GM21737 (cell line): Measurements from ENCODE around the gene PADI2.

ENCODE experiments used
- ATAC-seq: cut with Tn5 transposase; IDR thresholded peaks from one replicate; pipeline ENCODE4 v1.9.1; 2021; ENCODE audit warnings: mild to moderate bottlenecking, moderate library complexity; ENCODE audit not compliant: unreplicated experiment

The PADI2 gene

DNA sequence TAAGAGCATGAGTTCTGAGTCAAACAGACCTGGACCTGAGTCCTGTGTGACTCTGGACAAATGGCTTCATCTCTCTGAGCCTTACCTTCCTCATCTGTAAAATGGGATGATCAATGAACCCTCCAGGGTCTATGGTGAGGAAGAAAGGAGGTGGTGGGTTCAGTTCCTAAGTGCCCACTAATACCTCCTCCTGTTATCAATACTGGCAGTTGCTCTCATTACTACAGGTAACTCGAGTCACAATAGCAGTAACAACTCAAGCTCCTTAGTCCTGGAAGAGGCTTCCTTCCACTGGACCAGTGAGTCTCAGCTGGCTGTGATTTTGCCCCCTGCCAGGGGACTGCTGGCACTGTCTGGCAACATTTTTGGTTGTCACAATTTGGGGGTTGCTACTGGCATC lies 2.6 kb downstream of the PADI2 start:
- ATAC-seq, result no peak

DNA sequence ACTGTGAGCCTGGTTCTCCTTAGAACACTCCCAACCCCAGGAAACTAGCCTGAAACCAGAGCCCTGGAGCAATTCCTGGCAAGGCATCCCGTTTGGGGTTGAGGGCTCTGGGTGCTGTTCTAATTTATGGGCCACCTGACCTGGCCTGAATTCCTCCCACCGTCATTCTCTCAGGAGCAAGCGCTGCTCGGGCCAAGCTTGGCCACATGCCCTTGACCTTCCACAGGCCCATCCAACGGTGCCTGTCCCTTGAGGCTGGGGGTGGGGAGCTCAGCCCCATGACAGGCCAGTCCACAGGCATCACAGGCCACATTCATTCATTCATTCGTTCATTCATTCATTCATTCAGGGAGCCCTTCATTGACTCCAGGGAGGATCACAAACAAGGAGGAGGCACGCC lies 5.3 kb downstream of the PADI2 start:
- ATAC-seq, result no peak

DNA sequence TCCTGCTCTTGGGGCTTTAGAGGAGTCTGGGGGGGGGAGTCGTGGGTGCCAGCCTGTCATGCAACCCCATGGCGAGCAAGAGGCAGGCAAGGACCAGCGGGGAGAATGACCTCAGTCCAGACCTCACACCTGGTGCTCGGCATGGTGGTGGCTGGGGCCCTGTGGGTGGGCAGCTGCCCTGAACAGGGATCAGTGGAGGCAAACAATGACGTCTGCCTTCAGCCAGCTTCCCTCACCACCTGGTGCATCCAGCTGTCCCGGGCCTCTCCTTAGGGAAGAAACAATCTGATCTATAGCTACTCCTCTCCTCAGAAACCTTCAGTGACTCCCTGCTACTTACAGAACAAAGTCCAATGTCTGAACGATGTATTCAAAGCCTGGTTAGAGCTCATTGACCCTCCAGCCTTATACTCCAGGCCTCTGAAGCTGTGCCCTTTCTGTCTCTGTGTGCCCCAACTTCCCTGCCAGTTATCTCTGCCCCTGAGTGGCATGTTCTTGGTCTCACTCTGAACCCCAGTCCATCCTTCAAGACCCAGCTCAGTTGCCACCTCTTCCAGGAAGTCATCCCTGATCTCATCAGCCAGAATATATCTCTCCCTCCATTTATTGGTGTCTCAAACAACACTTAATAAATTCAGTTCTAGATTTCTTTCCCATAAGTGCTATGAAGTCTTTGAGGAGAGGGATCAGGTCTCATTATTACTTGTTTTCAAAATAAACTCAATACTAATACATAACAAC lies 6.6 kb downstream of the PADI2 start:
- no peak for ATAC-seq

DNA sequence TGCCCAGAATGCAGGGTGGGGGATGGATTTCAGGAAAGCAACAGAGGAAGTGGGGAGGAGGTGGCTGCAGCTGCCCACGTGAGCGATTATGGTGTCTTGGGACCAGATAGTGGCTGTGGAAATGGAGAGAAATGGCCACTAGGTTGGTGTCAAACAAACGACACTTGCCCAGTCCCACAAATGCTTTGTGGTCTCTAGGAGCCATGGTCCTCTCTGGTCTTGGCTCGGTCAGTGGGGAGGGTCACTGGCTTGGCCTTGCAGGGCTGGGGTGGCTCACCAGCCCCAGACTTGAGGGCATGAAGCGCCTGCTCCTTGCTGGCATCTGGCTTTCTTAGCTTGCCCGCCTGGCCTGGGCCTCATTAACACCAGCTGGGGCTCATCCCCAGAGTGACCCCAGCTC lies 7.2 kb downstream of the PADI2 start:
- no peak for ATAC-seq

DNA sequence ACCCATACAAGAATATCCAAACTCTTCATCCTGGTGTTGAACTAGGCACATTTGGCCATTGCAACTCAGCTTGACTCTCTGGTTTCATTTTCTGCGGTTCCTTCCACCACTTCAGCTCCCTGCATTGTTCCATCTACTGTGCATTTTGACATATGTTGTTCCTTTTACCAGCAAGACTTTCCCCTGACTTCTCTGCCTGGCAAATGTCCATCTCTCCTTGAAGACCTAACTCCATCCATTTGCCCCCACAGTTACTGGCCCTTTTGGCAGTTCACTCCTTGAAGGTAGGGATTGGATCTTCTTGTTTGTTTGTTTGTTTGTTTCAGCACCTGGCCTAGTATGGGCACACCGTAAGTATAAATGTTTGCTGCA lies 8.7 kb downstream of the PADI2 start:
- no peak for ATAC-seq

DNA sequence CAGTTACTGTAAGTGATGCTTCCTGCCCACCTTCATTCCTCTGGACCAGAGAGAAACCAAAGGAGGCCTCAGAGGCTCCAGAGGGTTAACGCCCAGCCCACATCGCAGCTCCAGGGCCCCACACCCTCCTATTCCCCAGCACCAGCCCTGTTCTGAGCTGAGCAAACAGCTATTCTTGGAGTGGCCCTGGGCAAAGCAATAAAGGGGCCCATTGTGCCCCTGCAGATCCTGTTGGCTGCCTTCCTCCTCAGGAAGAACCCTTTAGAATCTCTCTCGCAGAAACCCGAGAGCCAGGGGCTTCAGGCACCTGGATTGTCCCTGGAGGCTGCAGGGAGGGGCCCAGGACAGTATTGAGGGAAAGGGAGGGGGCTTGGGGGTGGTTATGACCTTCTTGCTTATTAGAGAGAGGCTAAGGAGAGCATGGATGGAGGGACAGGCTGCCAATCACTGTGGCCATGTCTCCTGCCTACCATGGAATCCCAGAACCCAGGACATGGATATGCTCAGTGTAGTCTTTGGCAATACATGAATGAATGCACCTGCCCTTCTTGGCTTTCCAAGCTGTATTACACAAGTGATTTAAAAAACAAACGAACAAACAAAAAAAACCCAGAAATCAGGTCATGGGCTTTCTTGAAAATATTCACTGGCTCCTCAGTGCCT lies 9.2 kb downstream of the PADI2 start:
- ATAC-seq, result no peak

DNA sequence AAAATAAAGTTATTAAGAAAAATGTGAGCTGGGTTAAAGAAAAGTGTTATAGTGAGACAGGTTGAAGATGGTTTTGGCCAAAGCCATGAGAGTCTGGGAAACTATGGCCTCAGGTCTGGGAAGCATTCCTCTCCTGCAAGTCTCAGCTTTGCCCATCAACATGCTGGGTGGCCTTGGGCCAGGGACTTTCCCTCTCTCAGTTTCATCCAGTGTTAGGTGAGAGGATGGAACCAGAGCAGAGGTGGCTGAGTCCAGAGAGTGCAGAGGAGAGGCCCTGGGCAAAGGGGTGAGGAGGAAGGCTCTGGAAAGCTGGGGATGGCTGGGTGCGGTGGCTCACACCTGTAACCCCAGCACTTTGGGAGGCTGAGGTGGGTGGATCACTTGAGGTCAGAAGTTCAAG lies 10.5 kb downstream of the PADI2 start:
- ATAC-seq, result no peak

DNA sequence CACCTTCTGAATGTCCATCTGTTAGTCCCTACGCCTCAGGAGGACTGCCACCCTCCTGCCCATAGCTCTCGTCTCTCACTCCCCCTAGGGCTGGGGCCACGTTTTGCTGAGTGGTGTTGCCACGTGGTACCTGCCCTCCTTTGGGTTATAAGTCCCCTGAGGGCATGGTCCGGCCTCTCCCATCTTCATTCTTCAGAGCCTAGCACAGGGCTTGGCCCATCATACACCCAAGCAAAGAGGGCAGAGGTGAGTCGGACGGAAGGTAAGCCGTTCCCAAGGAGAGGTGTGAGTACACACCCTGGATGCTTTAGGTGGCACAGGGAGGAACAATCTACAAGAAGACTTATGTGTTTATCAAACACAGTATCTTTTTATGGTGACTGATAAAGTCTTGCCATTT lies 10.9 kb downstream of the PADI2 start:
- no peak for ATAC-seq

DNA sequence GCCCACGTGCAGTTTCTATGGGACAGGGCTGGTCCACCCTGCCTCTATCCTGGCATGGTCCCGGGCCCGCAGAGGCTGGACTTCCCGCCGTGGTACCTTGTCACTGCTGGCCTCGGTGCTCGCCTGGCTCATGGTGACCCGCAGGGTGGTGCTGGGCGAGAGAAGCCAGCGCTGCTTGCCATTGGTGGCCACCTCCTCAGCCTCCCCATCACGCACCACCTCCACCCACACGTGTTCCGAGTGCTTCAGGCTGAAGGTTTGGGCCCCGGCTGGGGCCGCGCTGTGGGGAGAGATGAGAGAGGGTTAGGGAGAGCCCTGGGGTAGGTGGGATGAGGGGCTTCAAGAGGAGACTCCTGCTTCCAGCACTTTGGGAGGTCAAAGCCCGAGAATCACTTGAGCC lies 14.5 kb downstream of the PADI2 start:
- ATAC-seq, result no peak

DNA sequence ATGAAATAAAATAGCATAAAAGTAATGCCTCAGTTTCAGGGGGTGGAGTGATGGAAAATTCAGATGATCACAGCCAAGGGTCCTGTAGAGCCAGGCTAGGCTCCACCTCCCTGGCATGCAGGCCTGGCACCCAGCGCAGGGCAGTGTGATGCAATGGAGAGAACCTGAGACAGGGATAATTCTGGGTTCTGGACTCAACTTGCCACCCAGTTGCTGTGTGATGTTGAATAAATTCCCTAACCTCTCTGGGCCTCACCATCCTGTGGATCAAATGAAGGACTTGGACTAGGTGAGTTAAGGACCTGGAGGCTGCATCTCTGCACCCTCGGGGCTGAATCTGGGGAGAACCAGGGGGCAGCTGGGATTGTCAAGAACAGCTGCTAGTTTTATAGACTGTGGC lies 17.0 kb downstream of the PADI2 start:
- no peak for ATAC-seq

DNA sequence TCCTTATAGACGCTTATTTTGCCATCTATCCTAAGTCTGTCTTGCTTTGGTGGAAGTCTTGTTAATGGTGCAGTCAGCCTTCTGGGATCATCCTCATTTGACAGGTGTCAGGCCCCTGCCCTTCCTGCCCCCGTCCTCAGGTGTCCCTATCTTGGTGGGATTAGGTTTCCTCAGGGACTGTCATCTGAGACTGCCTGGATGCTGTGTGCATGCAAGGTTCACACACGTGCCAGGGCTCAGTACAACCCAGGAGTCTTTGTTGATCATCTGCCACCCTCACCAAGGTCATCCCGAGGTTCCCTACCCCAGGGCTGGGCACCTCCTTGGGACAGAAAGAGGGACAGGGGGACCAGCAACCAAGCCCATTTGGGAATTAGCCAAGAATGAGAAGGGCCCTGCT lies 18.0 kb downstream of the PADI2 start:
- ATAC-seq, result no peak

DNA sequence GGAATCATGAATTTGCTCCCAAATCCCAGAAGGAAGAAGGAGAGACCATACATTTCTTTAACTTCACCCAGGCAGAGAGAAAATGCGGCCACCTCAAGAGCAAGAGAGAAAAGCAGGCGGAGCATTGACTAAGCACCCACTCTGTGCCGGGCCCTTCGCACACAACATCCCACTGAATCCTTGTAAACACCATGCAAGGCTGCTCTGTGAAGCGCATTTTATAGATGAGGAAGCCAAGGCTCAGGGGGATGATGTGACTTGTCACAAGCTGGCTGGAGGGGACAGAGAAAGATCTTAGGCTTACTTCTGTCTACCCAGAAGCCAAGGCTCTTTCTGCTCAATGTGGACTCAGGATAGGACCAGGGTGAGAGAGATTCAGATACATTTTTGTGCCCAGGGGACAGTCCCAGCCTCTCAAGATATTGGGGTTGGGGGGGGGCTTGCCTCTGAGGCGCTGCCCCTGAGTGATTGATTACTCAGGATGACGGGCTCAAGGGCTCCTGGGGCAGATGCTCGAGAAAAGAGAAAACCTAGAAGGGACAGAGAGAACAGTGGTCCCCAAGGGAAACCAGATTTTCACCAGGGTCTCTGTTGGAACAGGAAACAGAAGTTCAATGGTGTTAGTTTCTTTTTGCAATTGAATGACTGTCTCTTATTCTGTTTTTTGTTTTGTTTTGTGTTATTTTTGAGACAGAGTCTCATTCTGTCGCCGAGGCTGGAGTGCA lies 19.5 kb downstream of the PADI2 start:
- ATAC-seq, result no peak

DNA sequence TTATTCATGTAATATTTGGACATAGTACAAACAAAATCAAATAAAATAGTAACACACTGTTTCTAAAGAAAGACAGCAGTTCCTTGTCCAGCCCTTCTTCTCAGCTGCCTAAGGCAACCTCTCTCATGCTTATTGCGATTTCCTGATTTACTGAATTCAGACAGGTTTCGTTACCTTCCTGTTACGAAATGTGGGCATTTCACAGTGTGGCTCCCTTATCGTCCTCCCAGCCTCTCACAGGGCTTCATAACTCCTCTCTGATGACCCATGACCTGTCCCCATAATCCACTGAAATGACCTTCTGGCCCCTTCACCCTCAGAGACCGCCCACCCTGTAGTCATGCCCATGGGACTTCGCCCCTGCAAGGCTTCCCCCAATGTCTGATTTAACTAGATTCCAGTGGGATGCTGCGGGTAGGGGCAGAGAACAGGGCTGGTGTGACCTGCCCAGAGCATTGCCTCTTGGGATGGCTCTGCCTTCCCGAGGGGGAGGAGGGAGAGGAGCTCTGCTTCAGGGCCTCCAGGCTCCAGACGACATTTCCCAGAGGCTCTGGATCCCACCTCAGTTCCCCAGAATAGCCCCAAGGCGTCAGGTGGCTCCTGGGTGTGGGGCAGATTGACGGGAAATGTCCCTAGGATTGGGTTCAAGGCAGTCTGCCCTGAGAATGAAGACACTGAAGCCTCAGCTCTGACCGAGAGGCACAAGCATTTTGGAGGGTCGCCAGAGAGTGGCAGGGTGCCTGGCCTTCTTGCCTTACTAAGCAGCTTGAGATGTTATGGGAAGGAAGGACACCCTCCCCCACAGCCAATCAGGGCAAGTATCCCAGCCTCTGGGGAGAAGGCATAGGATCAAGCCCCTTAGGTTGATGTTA lies 20.6 kb downstream of the PADI2 start:
- ATAC-seq, result no peak

DNA sequence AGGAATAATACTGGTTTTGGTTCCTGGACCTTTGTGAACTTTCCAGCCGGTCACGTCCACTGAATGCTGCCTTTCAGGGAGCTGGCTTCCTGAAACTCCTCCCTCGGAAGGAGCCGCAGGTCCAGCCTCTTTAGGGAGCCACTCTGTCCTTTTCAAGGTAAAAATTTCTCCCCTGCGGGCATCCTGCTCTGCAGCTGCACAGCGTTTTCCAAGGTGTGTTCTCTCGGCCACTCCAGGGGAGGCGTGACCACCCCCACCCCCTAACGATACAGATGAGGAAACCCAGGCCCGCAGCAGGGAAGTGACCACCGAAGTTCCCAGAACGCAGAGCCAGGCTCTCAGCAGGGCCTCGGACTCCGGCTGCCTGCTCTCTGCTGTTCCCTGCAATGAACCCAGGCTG lies 21.5 kb downstream of the PADI2 start:
- no peak for ATAC-seq

DNA sequence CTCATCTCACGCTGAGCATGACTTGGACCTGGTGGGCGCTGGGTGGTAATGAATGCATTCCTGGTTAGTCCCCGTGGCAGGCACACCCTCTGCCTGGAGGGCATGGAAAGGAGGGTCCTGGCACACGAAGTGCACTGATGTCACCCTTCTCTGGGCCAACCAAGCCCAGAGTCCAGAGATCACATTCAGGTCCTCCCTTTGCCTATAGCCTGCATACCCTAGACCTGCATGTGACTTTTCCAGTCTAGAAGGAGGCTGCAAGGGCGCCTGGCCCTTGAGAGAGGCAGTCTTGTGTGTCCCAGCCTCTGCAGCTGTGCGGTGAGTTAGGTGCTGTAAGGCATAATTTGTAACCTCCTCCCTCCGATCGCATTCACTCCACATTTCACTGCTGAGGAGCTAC lies 22.1 kb downstream of the PADI2 start:
- ATAC-seq, result no peak

DNA sequence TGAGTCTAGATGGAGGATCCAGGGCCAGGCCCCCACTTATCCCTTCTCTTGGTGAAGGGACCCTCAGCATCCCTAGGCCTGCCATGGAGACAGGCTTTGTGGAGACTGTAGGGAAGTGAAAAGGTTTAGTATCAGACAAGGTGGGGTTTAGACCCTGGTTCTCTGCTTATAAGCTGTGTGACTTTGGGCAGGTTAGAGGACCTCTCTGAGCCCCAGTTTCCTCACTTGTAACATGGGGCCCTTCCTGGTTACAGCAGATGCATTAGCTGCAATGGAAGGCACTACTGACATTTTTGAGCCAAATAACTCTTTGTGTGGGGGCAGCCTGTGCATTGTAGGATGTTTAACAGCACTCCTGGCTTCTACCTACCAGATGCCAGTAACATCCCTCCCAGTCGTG lies 22.7 kb downstream of the PADI2 start:
- ATAC-seq, result no peak

DNA sequence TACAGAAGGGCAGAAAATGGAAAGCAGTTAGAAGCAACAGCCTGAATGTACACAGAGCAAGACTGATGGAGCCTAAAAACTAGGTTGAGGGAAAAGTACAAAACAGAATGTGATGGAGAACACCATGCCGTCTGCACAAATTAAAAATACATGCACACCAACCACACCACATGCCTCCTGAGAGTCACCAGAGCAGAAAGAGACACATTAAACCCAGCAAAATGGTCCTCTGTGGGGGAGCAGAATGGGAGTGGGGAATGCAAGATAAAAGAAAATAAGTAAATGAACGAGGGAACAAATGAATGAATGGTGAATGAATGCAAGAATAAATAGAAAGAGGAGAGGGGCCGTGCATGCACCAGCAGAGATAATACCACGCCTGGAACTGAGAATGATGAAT lies 24.1 kb downstream of the PADI2 start:
- no peak for ATAC-seq

DNA sequence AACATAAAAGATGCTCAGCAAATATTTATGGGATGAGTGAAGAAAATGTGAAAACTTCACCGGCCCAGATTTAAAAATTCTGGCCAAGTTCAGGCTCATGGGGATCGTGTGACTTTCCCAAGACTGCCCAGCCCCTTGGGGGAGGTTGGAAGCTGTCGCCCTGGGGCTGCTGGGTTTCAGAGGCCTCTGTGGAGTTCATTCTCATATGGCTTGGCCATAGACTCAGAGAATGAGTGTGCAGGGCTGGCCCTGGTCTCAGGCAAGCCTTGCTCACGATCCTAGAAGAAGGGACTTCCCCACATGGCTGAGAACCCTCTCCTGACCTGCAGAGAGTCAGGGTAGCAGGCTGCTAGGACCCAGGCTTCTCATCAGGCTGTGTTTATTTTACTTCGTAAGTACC lies 24.6 kb downstream of the PADI2 start:
- ATAC-seq, result no peak

DNA sequence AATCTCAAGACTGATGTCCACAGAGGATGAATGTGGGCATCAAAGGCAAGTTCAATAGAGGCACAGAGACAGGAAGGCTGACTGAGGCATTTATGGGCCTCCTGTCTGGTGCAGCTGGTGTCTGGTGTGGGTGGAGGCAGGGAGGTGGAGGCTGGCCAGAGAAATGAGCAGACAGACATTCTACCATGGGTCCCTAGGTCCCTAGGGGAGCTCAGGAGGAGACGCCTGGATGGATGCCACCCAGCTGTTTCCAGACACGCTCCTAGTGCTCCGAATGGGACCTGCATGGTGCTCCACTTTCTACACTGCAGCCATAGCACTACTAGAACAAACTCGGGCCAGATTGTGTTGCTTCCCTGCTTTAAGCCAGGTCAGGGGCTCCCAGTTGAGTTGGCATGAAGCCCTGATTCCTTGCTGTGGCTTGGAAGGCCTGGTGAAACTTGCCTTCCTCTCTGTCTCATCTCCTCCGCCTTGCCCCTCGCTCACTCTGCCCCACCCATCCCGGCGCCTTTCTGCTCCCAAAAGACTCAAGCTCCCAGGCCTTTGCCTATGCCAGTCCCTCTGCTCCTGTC lies 25.3 kb downstream of the PADI2 start:
- ATAC-seq, result no peak

DNA sequence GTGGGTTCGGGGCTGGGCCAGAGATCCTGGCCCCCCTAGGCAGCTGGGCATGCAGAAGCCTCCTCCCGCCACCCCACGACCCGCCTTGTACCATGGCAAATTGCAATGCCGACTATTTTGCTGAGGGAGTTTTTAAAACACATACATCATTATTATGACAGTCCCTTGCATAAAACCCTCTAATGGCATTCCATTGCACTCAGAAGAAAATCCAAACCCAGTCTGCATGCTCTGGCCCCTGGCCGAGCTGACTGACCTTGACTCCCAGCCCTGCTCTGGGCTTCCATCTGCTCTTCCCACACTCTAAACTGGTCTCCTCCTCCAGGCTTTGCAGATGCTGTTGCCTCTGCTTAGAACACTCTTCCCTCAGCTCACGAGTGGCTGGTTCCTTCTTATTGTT lies 28.0 kb downstream of the PADI2 start:
- no peak for ATAC-seq

DNA sequence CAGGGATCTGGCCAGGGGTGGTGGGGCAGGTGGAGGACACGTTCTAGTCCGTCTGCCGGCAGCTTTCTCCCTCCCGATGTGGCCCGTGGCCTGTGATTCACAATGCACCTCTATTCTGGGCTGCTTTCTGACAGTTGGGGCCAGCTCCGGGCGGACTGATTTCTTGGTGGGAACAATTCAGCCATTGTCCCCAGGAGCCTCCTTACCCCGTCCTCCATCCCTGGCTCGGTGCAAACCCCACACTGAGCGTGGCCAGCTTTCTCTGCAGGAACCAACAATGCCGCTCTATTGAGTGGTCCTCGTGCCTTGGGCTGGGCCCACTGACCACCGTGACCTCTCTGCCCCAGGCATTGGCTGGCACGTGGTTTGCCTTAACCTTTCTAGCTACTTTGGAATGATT lies 29.7 kb downstream of the PADI2 start:
- no peak for ATAC-seq
